GM19438 (cell line): ENCODE measurements around the gene GRIK2.
"Not testable (repeated sequence)": the region's sequence is repeated elsewhere in the genome, so short reads cannot be mapped to it uniquely, and the experiment has no call there.

Source experiments
- ATAC-seq: cut with Tn5 transposase; IDR thresholded peaks from one replicate; pipeline ENCODE4 v1.9.1; 2021; ENCODE audit warnings: low read depth; ENCODE audit not compliant: unreplicated experiment

GRIK2 gene

GRCh38 chr6:101607111-101607690 is 213.7 kb downstream of the GRIK2 start:
- ATAC-seq, result no peak

- ATAC-seq, result no peak
Observed at GRCh38 chr6:101608703-101609102, 215.2 kb downstream of the GRIK2 start.

- no peak for ATAC-seq
Observed at GRCh38 chr6:101613556-101613955, 220.0 kb downstream of the GRIK2 start.

DNA sequence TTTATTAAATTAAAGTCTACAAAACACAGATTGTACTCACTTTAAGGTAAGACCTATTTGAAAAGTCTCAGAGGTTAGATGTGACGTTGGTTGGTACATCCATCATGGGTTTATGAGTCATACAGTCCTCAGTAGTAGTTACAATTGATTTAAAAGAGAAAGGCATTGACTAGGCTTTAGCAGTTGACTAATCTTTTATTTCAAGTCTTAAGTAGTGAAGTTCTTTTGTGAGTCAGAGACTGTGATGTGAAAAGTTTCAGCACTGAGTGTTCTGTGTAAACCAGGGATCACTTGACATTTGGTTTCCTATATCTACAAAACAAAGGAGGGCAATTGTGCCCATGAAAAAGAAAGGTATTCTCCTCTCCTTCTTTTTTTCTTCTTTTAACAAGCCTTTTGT is 221.3 kb downstream of the GRIK2 start:
- ATAC-seq, result no peak

GRCh38 chr6:101626269-101626668 is 232.8 kb downstream of the GRIK2 start:
- no peak for ATAC-seq

GRCh38 chr6:101630941-101631340 is 237.4 kb downstream of the GRIK2 start:
- ATAC-seq, result no peak

GRCh38 chr6:101633081-101633480 is 239.6 kb downstream of the GRIK2 start:
- no peak for ATAC-seq

DNA sequence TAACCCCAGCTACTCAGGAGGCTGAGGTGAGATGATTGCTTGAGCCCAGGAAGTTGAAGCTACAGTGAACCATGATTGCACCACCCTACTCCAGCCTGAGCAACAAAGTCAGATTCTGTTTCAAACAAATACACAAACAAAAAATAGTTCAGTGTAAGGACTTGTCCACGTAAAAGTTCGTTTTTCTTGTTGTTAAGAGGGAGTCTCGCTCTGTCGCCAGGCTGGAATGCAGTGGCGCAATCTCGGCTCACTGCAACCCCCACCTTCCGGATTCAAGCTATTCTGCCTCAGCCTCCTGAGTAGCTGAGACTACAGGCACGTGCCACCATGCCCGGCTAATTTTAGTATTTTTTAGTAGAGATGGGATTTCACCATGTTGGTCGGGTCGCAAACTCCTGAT is 245.4 kb downstream of the GRIK2 start:
- not testable (repeated sequence) for ATAC-seq

DNA sequence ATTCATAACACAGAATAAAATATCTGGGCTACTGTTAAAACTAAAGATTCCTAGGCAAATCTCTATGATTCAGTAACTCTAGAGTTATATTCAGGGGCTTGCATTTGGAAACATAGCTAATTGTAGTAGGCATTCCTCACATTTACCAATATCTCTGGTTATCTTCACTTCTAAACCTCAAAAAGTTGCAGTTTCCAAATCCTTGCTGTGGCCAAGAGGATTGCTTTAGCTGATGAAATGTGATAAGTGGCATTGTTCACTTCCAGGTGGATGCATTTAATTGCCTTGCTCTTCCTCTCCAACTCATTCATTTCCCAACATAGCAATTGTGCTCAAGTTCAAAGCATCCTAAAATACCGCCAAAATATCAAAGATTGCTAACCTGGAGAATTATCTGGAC is 246.6 kb downstream of the GRIK2 start:
- no peak for ATAC-seq

- ATAC-seq, result no peak
Observed at GRCh38 chr6:101645770-101646169, 252.3 kb downstream of the GRIK2 start.

DNA sequence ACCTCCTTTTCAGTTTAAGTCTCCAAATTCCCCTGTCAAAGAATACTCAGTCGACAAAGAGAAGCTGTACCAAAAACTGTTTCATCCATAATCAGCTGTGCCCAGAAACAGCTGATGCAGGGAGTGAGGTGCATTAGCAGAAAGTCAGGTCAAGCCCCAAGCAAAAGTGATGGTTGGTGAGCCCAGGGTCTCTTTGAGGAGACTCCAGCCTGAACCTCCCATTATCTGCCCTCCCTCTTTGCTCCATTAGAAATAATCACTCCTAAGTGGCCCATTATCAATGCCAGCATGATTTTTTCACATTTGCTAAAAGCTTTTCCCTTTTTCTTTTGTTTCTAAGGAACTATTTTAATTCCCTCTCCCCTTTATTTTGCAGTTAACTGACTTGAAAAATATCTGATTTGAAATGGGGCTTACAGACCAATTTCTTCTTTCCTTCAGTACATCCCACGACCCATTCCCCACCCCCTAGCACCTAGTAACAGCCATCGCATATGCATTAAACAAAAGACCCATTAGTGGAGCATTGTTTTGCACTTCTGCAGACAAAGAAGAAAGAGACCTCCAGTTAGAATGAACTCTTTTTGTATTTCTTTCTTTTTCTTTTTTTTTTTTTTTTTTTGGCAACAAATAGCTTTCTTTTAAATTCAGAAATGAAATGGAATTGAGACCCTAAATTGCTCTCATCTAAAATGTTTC is 257.0 kb downstream of the GRIK2 start:
- ATAC-seq, result no peak

GRCh38 chr6:101652079-101652478 is 258.6 kb downstream of the GRIK2 start:
- no peak for ATAC-seq

GRCh38 chr6:101655109-101655508 is 261.6 kb downstream of the GRIK2 start:
- no peak for ATAC-seq

DNA sequence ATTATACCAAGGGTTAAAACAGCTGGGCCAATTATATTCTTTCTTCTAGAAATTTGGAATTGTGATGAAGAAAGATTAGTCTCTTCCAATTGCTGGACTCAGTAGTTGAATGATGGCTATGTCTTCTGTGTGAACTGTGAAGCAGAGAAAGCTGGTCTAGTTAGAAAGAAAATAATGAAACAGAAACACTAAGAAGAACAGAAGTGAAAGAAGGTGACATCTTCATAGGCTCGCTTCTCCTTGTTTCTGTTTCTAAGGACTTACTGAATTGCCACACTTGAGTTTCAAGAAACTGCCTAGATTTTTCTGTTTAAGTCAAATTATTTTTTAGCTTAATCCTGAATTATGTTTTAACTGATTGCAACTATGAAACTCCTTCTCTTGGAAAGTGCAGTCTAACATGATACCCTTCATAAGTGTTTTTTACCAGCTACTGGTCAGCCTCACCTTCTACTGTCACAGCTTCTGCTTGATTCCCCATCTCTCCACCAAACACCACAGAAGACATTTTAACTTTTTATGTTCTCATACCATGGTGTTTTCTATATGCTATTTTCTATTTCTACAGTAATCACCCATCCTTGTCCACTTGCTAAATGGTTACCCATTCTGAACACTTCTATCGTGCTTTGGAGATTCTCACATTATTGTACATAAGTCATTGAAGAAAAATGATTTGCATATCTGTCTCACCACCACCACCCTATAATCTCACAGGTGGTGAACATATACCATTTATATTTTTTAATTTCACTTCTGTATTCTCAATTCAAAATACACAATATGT is 268.8 kb downstream of the GRIK2 start:
- ATAC-seq, result peak; percentile 77

DNA sequence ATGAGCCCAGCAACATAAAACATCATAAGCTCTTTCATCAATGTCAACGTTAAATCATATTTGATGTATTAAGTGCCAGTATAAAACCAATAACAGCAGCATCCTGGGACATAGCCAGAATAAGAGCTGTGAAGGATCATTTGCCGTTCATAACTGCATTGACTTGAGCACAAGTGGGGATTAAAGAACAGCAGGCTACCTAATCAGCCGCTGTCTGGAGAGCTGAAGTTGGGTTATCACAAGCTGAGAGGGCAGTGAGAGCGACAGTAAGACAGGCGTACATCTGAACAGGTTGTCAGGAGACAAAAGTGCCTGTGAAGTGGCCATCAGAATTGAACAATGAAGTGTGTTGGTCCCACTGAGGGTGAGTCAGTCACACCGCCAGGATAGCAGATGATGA is 269.6 kb downstream of the GRIK2 start:
- ATAC-seq, result no peak

DNA sequence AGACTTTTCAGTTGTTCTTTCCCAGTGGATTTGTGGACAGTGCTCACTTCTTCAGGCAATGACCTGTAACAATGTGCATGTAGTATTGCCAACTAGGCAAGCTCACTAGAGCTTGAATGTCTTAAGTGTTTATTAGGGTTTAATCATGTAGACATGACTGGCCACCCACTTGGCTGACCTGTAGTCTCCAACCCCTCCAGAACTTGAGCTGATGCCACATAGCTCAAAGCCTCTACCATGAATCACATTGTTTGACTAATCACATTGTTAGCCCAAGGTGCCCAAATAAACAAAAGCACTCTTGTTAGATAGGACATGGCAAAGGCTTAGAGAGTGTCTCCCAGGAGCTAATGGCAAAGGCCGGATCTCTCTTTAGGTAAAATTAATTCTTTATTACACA is 272.7 kb downstream of the GRIK2 start:
- no peak for ATAC-seq

DNA sequence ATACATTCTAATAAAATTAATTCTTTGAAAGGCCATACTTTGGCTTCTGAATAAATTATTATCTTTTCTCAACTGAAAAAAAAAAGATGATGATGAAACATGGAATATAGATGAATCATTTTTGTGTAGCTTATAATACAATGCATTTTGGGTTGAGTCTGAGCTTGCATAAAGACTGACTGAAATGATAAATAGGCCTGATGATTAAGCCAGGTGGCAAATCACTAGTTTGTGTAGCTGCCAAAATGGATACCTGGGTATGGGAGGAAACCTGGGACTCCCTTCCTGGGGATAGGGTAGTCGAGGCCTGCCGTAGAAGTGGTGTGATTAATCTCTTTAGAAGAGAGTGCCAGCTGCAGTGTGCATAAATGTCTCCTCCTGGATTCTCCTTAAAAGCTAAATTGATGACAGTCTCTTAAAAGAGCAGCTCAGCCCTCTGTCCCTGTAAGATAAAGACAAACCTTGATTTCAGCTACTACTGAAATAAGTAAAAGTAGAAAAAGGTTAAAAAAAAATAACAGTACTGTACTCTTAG is 275.1 kb downstream of the GRIK2 start:
- no peak for ATAC-seq

GRCh38 chr6:101676187-101676586 is 282.7 kb downstream of the GRIK2 start:
- no peak for ATAC-seq

- no peak for ATAC-seq
Observed at GRCh38 chr6:101682937-101683336, 289.4 kb downstream of the GRIK2 start.

DNA sequence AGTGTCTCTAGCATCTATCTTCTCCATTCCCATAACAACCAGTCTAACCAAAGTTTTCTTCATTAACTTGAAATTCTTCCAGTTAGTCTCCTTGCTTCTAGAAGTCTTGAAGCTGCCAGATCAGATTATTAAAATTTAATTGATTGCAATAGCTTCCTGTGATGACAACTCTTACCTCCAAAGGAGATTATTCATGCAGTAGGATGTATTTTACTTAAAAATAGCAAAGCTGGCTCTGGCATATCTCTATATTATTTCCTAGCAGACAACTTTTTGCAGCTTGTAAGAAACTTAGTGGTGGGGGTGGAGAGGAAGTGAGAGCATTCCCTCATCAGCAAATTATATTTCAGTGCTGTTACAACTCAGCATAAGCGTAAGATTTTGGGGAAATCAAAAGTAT is 290.4 kb downstream of the GRIK2 start:
- no peak for ATAC-seq

- no peak for ATAC-seq
Observed at GRCh38 chr6:101686653-101687052, 293.1 kb downstream of the GRIK2 start.

GRCh38 chr6:101689156-101689555 is 295.6 kb downstream of the GRIK2 start:
- no peak for ATAC-seq
